A375 (cell line): Measurements from ENCODE around the gene DOK6. TPM values are rescaled to one million over a fixed set of nuclear protein-coding genes. Genes with fewer than 3 reads are reported as not detected.

Source experiments
- total RNA-seq: library from RNA; depleted of rRNA; stranded (reverse); fragments of >200 nt; shearing (Covaris generic); gene quantifications from 2 replicates; pipeline ENCODE4 v1.2.3, GENCODE V29; 2014; rRNA removed

The DOK6 gene
- 0.27 and 2.3 TPM in 2 replicates for total RNA-seq

DNA sequence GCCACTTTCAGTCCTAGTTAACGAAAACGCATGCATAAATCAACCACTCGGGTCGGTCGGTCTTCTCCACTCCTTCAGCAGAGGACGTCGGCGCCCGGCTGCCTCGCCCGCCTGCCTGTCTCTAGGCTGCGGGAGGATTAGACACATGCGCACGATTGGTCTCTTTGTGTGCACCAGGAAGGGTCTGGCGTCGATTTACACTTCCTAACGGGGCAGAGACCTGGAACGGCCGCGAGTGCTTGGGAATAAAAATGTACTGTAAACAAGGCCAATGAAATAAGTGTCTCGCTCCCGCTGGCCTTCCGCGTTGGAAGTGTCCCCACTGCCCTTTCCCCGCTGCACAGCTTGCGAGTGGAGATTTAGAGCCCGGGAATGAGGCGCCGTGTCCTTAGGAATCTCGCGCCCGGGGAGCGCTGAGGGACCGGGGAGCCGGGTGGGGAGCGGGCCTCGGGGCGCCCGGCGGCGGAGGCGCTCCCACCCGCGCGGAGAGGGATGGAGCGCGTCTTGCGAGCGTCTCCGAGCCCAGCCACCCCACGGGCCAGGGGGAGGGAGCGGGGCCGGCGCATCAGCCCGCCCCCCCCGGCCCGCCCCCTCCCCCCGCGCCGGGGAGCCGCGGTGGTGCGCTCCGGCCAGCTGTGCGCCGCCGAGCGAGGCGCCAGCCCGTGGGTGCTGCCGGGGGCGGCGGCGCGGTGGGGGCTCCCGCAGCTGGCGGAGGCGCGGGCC is at the start of gene DOK6:
TSS of gene DOK6 (plus strand) at position 636 of the 723 bp plus-strand sequence.

